ENCODE data around the gene WRAP53. TPM values are rescaled to one million over a fixed set of nuclear protein-coding genes. Genes with fewer than 3 reads are reported as not detected.

Gene WRAP53
- total and polyA plus RNA-seq, 10 of the 15 experiments (the other 5 are each of a cell fraction or from before 2014, with no cell fraction given): 1.9 to 42.0 (median 21.9) TPM

DNA sequence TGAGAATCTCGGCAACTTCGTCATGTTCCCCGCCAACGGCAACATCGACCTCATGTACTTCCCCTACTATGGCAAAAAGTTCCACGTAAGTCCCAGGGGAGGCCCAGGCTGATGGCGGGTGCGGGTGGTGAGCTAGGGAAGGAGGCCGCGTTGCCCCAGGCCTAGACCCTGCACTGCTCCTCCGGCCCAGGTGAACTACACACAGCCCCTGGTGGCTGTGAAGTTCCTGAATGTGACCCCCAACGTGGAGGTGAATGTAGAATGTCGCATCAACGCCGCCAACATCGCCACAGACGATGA lies 32.8 kb upstream of the WRAP53 start:
- in situ Hi-C loops (cut with MboI): no loop called here
- peak; percentile 47 for ATAC-seq
- POLR2A ChIA-PET: interaction anchor here (0.7 kb wide), 1 partner anchor 33 kb away, joined by 6 read pairs; the partner anchor contains the start of gene WRAP53

GRCh38 chr17:7656958-7657609 lies 31.2 kb upstream of the WRAP53 start:
- intact Hi-C loops (cut with micrococcal nuclease; ENCODE audit: unreplicated experiment): no loop called here
- 86% methylated on average over 10 of the region's 10 CpGs for WGBS (ENCODE audit: insufficient coverage, insufficient replicate concordance, low lambda C conversion rate, missing lambda C conversion rate)
- H3K4me1 ChIP-seq (ENCODE audit: control insufficient read depth, insufficient read depth, low read length): no peaks in the 10 kb centered on the region
- no peak for FAIRE-seq
- TF ChIP-seq E4F1 (IDR thresholded peaks at IDR 0.05; ENCODE audit: borderline replicate concordance, partially characterized antibody) (no peak), SRF (IDR thresholded peaks at IDR 0.05; ENCODE audit: low read depth in 2 of 2, low read length in 2 of 2) (no peak), SIN3A (IDR thresholded peaks at IDR 0.05; ENCODE audit: low read depth, low read length) (no peak), POLR2AphosphoS5 (IDR thresholded peaks at IDR 0.05; ENCODE audit: low read length) (no peak), NBN (IDR thresholded peaks at IDR 0.05) (no peak)
- TF ChIP-seq, protein P1, sequence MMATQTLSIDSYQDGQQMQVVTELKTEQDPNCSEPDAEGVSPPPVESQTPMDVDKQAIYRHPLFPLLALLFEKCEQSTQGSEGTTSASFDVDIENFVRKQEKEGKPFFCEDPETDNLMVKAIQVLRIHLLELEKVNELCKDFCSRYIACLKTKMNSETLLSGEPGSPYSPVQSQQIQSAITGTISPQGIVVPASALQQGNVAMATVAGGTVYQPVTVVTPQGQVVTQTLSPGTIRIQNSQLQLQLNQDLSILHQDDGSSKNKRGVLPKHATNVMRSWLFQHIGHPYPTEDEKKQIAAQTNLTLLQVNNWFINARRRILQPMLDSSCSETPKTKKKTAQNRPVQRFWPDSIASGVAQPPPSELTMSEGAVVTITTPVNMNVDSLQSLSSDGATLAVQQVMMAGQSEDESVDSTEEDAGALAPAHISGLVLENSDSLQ (IDR thresholded peaks at IDR 0.05): no peak
- ChIA-PET POLR2A (interaction anchor here (0.6 kb wide), 1 partner anchor 20 kb away, joined by 3 read pairs; no protein-coding TSS in a partner anchor), RAD21 (ENCODE audit: unreplicated experiment) (no interaction called here), SMC1A (ENCODE audit: uncharacterized antibody, unreplicated experiment) (interaction anchor here (1.4 kb wide), 1 partner anchor 30 kb away, joined by 3 read pairs; the partner anchor contains the start of gene TP53), CTCF (interaction anchor here (0.6 kb wide), 1 partner anchor 378 kb away, joined by 5 read pairs; no protein-coding TSS in a partner anchor)
- H3K9me3 ChIP-seq (replicated peaks; ENCODE audit: control insufficient read depth, insufficient read depth, low read length): no peaks in the 10 kb centered on the region
- H3K79me2 ChIP-seq (ENCODE audit: control insufficient read depth, insufficient read depth, low read length): no peaks in the 10 kb centered on the region
- H3K27ac ChIP-seq (ENCODE audit: control insufficient read depth, insufficient read depth): no peak overlapping the region
- H3K27me3 ChIP-seq (replicated peaks in 1 of 2; ENCODE audit: control insufficient read depth in 2 of 2, insufficient read depth in 2 of 2, low read length in 1 of 2): peaks cover 0 to 3% of the 10 kb centered on the region in 2 experiments; a peak in 2 of 4 replicates
- in situ Hi-C loops (cut with MboI): no loop called here
- no peak overlapping the region for H3K9ac ChIP-seq (ENCODE audit: control insufficient read depth, insufficient read depth, low read length)
- H3K4me3 ChIP-seq: no peak overlapping the region
- ATAC-seq: no peak
- BruUV-seq (replicated peaks): no TSS peak
- H2AFZ ChIP-seq (ENCODE audit: control insufficient read depth, low read depth, low read length): no peak overlapping the region
- H4K20me1 ChIP-seq (ENCODE audit: control insufficient read depth, insufficient read depth): no peaks in the 10 kb centered on the region
- H3K36me3 ChIP-seq (ENCODE audit: control insufficient read depth in 2 of 2, insufficient read depth in 2 of 2, low read length in 1 of 2): no peaks in the 10 kb centered on the region
- H3K4me2 ChIP-seq (ENCODE audit: control insufficient read depth, insufficient read depth): no peak overlapping the region
- no peak for DNase-seq (ENCODE audit: low read depth, low spot score)

More for the DNA sequence above, 32.8 kb upstream of the WRAP53 start:
- 36% methylated on average over 17 of the region's 17 CpGs for WGBS (ENCODE audit: insufficient coverage, insufficient replicate concordance, low lambda C conversion rate, missing lambda C conversion rate)
- ChIA-PET SMC1A (ENCODE audit: uncharacterized antibody, unreplicated experiment) (interaction anchor here (1.4 kb wide), 1 partner anchor 32 kb away, joined by 3 read pairs; the partner anchor contains the start of gene TP53), RAD21 (ENCODE audit: unreplicated experiment) (no interaction called here), CTCF (interaction anchor here (1.0 kb wide), 2 partner anchors 23 to 32 kb away, joined by 3 to 5 read pairs; partner anchors contain the start of gene TP53)
- no peak overlapping the region for H3K4me3 ChIP-seq
- TF ChIP-seq YY1 (IDR thresholded peaks at IDR 0.05; ENCODE audit: low read depth, low read length): no peak
- 0 out of 2 replicates have a peak, but pooled peaks have one; percentile 17 for TF ChIP-seq IKZF1 (conservative IDR thresholded peaks at IDR 0.05)
- peak; percentile 70 for TF ChIP-seq MEF2B (IDR thresholded peaks at IDR 0.05; ENCODE audit: partially characterized antibody, poor library complexity, severe bottlenecking)
- TF ChIP-seq JUND (IDR thresholded peaks at IDR 0.05; ENCODE audit: low read depth, low read length): no peak
- no peak for TF ChIP-seq BCL11A (IDR thresholded peaks at IDR 0.05; ENCODE audit: low read depth, low read length)
- H2AFZ ChIP-seq (ENCODE audit: control insufficient read depth, low read depth, low read length): no peak overlapping the region
- no peak for DNase-seq (ENCODE audit: low read depth, low spot score)
- FAIRE-seq: no peak
- H3K27ac ChIP-seq (ENCODE audit: control insufficient read depth, insufficient read depth): no peak overlapping the region
- H3K36me3 ChIP-seq (ENCODE audit: control insufficient read depth in 2 of 2, insufficient read depth in 2 of 2, low read length in 1 of 2): no peaks in the 10 kb centered on the region
- H3K4me2 ChIP-seq (ENCODE audit: control insufficient read depth, insufficient read depth): no peak overlapping the region
- H3K9ac ChIP-seq (ENCODE audit: control insufficient read depth, insufficient read depth, low read length): no peak overlapping the region
- H3K79me2 ChIP-seq (ENCODE audit: control insufficient read depth, insufficient read depth, low read length): no peaks in the 10 kb centered on the region
- no peaks in the 10 kb centered on the region for H3K4me1 ChIP-seq (ENCODE audit: control insufficient read depth, insufficient read depth, low read length)
- intact Hi-C loops (cut with micrococcal nuclease; ENCODE audit: unreplicated experiment): no loop called here
- H4K20me1 ChIP-seq (ENCODE audit: control insufficient read depth, insufficient read depth): no peaks in the 10 kb centered on the region
- no TSS peak for BruUV-seq (replicated peaks)
- peaks cover 5 to 6% of the 10 kb centered on the region in 2 experiments for H3K27me3 ChIP-seq (replicated peaks in 1 of 2; ENCODE audit: control insufficient read depth in 2 of 2, insufficient read depth in 2 of 2, low read length in 1 of 2)
- no peaks in the 10 kb centered on the region for H3K9me3 ChIP-seq (replicated peaks; ENCODE audit: control insufficient read depth, insufficient read depth, low read length)
